GM23248 (cell line): Measurements from ENCODE around the gene MGAT5. TPM values are rescaled to one million over a fixed set of nuclear protein-coding genes. Genes with fewer than 3 reads are reported as not detected.

Experiments
- DNase-seq: peaks from one replicate; pipeline ENCODE4 v3.0.0-alpha.2; 2015
- H2AFZ ChIP-seq: fragments of 200-600 bp; sonication (generic); 2 replicates; pipeline ENCODE4 v1.6.1; 2016; ENCODE audit warnings: antibody characterized with exemption
- H3F3A ChIP-seq: fragments of 200-600 bp; sonication (generic); 2 replicates; pipeline ENCODE4 v1.6.1; 2016; ENCODE audit warnings: mild to moderate bottlenecking, antibody characterized with exemption, mixed run types; ENCODE audit not compliant: insufficient read depth
- H3K27ac ChIP-seq: fragments of 200-600 bp; sonication (generic); 2 replicates; pipeline ENCODE4 v1.5.1; 2016; ENCODE audit warnings: mild to moderate bottlenecking
- H3K27me3 ChIP-seq: fragments of 200-600 bp; sonication (generic); replicated peaks from 2 replicates; pipeline ENCODE4 v1.6.1; 2016; ENCODE audit warnings: mild to moderate bottlenecking; ENCODE audit not compliant: insufficient read depth
- H3K36me3 ChIP-seq: fragments of 200-600 bp; sonication (generic); 2 replicates; pipeline ENCODE4 v1.6.1; 2016; ENCODE audit warnings: low read depth, mild to moderate bottlenecking
- H3K4me1 ChIP-seq: fragments of 200-600 bp; sonication (generic); 2 replicates; pipeline ENCODE4 v1.6.1; 2016; ENCODE audit warnings: mild to moderate bottlenecking; ENCODE audit not compliant: insufficient read depth
- H3K4me2 ChIP-seq: fragments of 200-600 bp; sonication (generic); one replicate; pipeline ENCODE4 v1.6.1; 2016; ENCODE audit warnings: mild to moderate bottlenecking; ENCODE audit not compliant: unreplicated experiment
- H3K4me3 ChIP-seq: fragments of 200-600 bp; sonication (generic); 2 replicates; pipeline ENCODE4 v1.5.1; 2016; ENCODE audit warnings: mild to moderate bottlenecking
- H3K79me2 ChIP-seq: fragments of 200-600 bp; sonication (generic); 2 replicates; pipeline ENCODE4 v1.6.1; 2016; ENCODE audit warnings: mild to moderate bottlenecking; ENCODE audit not compliant: insufficient read depth
- H3K9ac ChIP-seq: fragments of 200-600 bp; sonication (generic); 2 replicates; pipeline ENCODE4 v1.6.1; 2016; ENCODE audit warnings: mild to moderate bottlenecking
- H3K9me2 ChIP-seq: fragments of 200-600 bp; sonication (generic); 2 replicates; pipeline ENCODE4 v1.6.1; 2016; ENCODE audit warnings: mixed run types, mild to moderate bottlenecking, moderate library complexity; ENCODE audit not compliant: insufficient read depth
- H3K9me3 ChIP-seq: fragments of 200-600 bp; sonication (generic); one replicate; pipeline ENCODE4 v1.6.1; 2017; ENCODE audit warnings: low read depth
- H4K20me1 ChIP-seq: fragments of 200-600 bp; sonication (generic); 2 replicates; pipeline ENCODE4 v1.6.0; 2016; ENCODE audit not compliant: insufficient read depth
- EZH2 ChIP-seq: fragments of 200-600 bp; sonication (generic); IDR thresholded peaks from 2 replicates; pipeline ENCODE4 v1.6.1; 2018; ENCODE audit warnings: antibody characterized with exemption, mild to moderate bottlenecking; ENCODE audit not compliant: insufficient read depth, poor library complexity, severe bottlenecking
- EZH2phosphoT487 ChIP-seq: fragments of 200-600 bp; sonication (generic); IDR thresholded peaks from 2 replicates; pipeline ENCODE4 v1.6.1; 2018; ENCODE audit warnings: antibody characterized with exemption, moderate library complexity, mild to moderate bottlenecking, low read depth; ENCODE audit not compliant: insufficient read depth
- WGBS, 2 experiments: methylation state at CpG; one replicate each; pipeline ENCODE4 v1.1.6; 2015 to 2017; ENCODE audit warnings: low lambda C conversion rate in 2 of 2, low coverage in 1 of 2; ENCODE audit errors: missing lambda C conversion rate in 2 of 2; 5-methylcytosine and 5-hydroxymethylcytosine counted together
- in situ Hi-C: fragments of 300-500 bp; cut with MboI; formaldehyde crosslinking; loops from 2 replicates; pipeline ENCODE4 v1.15.0; 2020
- polyA plus RNA-seq: library from polyadenylated mRNA; unstranded; fragments of >200 nt; fragmentation: Nextera tagmentation; extraction: Ambion mirVana; gene quantifications from 2 replicates; pipeline ENCODE4 v1.2.1, GENCODE V29; 2016
- small RNA-seq: library from RNA; depleted of rRNA; stranded (forward); fragments of <200 nt; gene quantifications from one replicate; pipeline ENCODE3, GENCODE V24; 2014; ENCODE audit warnings: low read depth, low replicate concordance
- total RNA-seq: library from RNA; depleted of rRNA; stranded (reverse); fragments of >200 nt; shearing (Covaris generic); gene quantifications from 2 replicates; pipeline ENCODE4 v1.2.3, GENCODE V29; 2014

Gene MGAT5
- total and polyA plus RNA-seq, 2 experiments from 2014 or later = 1.8 to 15.9 TPM

DNA sequence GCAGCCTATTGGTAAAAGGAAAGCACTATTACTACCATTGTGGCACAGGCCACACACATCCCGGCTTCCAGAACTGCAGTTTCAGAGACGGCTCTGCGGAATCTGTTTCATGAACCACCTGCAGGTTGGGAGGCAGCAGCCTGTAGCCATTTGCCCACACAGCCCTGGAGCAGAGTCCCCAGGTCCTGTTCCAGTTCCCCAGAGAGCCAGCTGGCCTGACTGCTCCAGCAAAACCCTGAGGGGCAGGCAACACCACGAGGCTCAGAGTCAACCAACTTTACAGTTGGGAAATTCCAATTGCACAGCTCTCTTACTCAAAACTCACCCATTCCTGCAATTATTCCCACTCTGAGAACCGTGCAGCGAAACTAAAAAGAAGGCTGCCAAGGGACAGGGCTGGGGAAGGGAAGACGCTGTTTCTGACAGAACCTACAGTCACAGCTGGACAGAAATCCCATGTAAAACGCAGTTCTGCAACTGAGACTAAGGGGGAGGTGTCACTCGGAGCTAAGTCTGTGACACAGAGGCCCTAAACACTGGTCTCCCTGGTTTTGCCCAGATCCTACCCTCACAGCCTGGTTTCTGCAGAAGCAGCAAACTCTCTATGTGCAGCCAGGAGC, 245.5 kb downstream of the MGAT5 start:
- H4K20me1 ChIP-seq = no peaks in the 10 kb centered on the region
- DNase-seq = no peak
- no peak overlapping the region for H3K4me2 ChIP-seq
- no peak for TF ChIP-seq EZH2
- no peak for TF ChIP-seq EZH2phosphoT487
- H3K27ac ChIP-seq = no peak overlapping the region
- H3K4me3 ChIP-seq = no peak overlapping the region
- no peaks in the 10 kb centered on the region for H3K27me3 ChIP-seq
- H3K79me2 ChIP-seq = no peaks in the 10 kb centered on the region
- H3F3A ChIP-seq = no peaks in the 10 kb centered on the region
- WGBS, 2 experiments = 35 to 37% methylated on average over 9 of the region's 9 CpGs
- no peaks in the 10 kb centered on the region for H3K36me3 ChIP-seq
- no peaks in the 10 kb centered on the region for H3K4me1 ChIP-seq
- in situ Hi-C loops = no loop called here
- H3K9me2 ChIP-seq = no peaks in the 10 kb centered on the region
- no peaks in the 10 kb centered on the region for H3K9me3 ChIP-seq
- H3K9ac ChIP-seq = no peak overlapping the region
- no peak overlapping the region for H2AFZ ChIP-seq

DNA sequence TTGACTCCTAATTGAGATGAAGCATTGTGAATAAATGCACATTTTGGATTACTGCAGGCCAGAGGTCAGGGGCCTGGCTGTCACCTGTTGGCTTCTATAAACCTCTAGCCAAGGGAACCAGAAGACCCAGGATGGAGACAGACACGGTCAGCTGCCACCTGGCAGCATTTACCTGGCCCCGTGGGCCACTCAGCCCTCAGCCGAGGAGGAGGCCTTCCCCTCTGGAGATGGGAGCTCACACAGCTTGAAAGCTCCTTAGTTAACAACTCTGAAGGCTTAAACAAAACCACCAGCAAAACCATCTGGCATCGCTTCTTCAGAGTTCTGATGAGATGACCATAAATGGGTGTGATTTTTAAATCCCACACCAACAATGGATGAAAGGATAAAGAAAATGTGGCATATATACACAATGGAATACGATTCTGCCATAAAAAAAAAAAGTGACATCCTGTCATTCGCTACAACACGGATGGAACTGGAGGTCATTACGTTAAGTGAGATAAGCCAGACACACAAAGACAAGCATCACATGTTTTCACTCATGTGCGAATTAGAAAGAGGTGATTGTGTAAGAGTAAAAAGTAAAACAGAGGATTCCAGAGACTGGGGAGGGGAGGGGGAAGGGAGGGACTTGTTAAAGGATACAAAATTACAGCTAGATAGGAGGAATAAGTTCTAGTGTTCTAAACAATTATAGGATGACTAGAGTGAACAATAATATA, 246.5 kb downstream of the MGAT5 start:
- Histone ChIP-seq H3K9me3 (no peaks in the 10 kb centered on the region), H3K79me2 (no peaks in the 10 kb centered on the region), H3K27ac (no peak overlapping the region), H3K4me2 (no peak overlapping the region), H2AFZ (no peak overlapping the region), H3K9ac (no peak overlapping the region), H3K36me3 (no peaks in the 10 kb centered on the region), H3F3A (no peaks in the 10 kb centered on the region), H3K9me2 (no peaks in the 10 kb centered on the region), H3K27me3 (no peaks in the 10 kb centered on the region), H4K20me1 (no peaks in the 10 kb centered on the region), H3K4me3 (no peak overlapping the region), H3K4me1 (no peaks in the 10 kb centered on the region)
- in situ Hi-C loops = no loop called here
- TF ChIP-seq EZH2 = no peak
- no peak for TF ChIP-seq EZH2phosphoT487
- WGBS, 2 experiments = 14% methylated on average over 9 of the region's 9 CpGs
- DNase-seq = no peak

DNA sequence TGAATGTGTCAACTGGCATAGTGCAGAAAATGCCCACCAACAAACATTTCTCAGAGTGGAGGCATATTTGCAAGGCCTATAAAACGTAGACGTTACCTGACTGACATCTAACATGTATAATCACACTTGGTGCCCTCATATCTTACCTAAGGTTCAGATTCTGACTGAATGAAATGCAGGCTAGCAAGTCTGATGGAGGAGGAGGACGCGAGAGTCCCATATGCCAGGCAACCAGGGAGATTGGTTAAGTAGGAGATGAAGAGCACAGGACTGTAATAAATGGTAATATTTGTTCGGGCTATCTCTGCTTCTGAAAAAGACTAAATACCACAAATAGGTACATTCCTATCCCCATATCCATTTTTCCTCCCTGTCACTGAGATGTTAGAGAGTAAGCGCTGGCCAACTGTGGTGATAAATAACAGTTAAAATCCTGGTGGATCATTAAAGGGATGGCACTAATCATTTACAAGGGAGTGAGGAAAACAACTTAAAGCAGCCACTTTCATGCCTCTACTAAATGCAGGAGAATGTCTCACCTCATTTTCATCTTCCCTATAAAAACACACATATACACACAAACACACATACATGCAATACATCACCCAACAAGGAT, 247.7 kb downstream of the MGAT5 start:
- Histone ChIP-seq H4K20me1 (no peaks in the 10 kb centered on the region), H3K9me2 (no peaks in the 10 kb centered on the region), H3F3A (no peaks in the 10 kb centered on the region), H3K36me3 (no peaks in the 10 kb centered on the region), H3K4me3 (no peak overlapping the region), H3K27me3 (no peaks in the 10 kb centered on the region), H3K79me2 (no peaks in the 10 kb centered on the region), H3K27ac (no peak overlapping the region), H2AFZ (no peak overlapping the region), H3K9me3 (no peaks in the 10 kb centered on the region), H3K4me1 (no peaks in the 10 kb centered on the region), H3K4me2 (no peak overlapping the region), H3K9ac (no peak overlapping the region)
- DNase-seq = no peak
- no peak for TF ChIP-seq EZH2
- TF ChIP-seq EZH2phosphoT487 = no peak
- WGBS, 2 experiments = 33% methylated on average over 6 of the region's 6 CpGs
- in situ Hi-C loops = no loop called here

DNA sequence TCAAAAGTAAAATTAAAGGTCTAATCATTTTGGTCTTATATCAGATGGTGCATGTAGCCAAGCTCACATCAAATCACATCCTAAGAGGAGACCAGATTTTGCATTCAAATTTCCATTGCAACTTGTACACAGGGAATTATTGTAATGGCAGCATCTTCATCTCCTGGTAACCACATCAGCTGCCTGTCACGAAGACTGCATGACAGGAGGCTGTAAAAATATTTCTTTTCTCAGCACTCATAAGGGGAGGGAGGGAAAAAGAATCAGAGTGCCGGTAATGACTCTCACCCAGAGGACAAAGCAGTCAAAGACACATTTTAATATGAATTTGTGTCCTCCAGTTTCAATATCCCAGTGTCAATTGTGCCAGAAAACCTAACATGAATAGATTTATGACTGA, 248.2 kb downstream of the MGAT5 start:
- H3K79me2 ChIP-seq = no peaks in the 10 kb centered on the region
- H3K27me3 ChIP-seq = no peaks in the 10 kb centered on the region
- no peak for DNase-seq
- in situ Hi-C loops = no loop called here
- H3K4me3 ChIP-seq = no peak overlapping the region
- no peak overlapping the region for H2AFZ ChIP-seq
- H3K9me2 ChIP-seq = no peaks in the 10 kb centered on the region
- 2 to 3% methylated on average over 2 of the region's 2 CpGs for WGBS, 2 experiments
- no peak overlapping the region for H3K4me2 ChIP-seq
- no peak for TF ChIP-seq EZH2phosphoT487
- TF ChIP-seq EZH2 = no peak
- no peak overlapping the region for H3K9ac ChIP-seq
- H3K36me3 ChIP-seq = no peaks in the 10 kb centered on the region
- H3K9me3 ChIP-seq = no peaks in the 10 kb centered on the region
- no peaks in the 10 kb centered on the region for H3F3A ChIP-seq
- H4K20me1 ChIP-seq = no peaks in the 10 kb centered on the region
- no peaks in the 10 kb centered on the region for H3K4me1 ChIP-seq
- H3K27ac ChIP-seq = no peak overlapping the region

Small RNA genes lying within 50 kb of the gene (small RNA-seq; reads per million reads assigned to genes)
- not detected for gene RNA5SP104
